ENCODE results near the gene KCNB1. TPM values are rescaled to one million over a fixed set of nuclear protein-coding genes. Genes with fewer than 3 reads are reported as not detected.

Gene KCNB1
- total RNA-seq, 1 experiment from 2014 or later, result 0.09 TPM

GRCh38 chr20:49446080-49446479, 36.4 kb downstream of the KCNB1 start:
- Mint-ChIP-seq H3K27me3 (ENCODE audit: insufficient read depth, unreplicated experiment) (peaks cover 16% of the 10 kb centered on the region), H3K27ac (ENCODE audit: unreplicated experiment) (no peak overlapping the region)

GRCh38 chr20:49445176-49445575, 37.3 kb downstream of the KCNB1 start:
- Mint-ChIP-seq H3K4me3 (ENCODE audit: unreplicated experiment) (no peak overlapping the region), H3K27me3 (ENCODE audit: insufficient read depth, unreplicated experiment) (peaks cover 19% of the 10 kb centered on the region), H3K9me3 (ENCODE audit: unreplicated experiment) (no peaks in the 10 kb centered on the region), H3K36me3 (ENCODE audit: insufficient read depth, unreplicated experiment) (no peaks in the 10 kb centered on the region), H3K27ac (ENCODE audit: unreplicated experiment) (no peak overlapping the region), H3K4me1 (ENCODE audit: low read depth, unreplicated experiment) (no peaks in the 10 kb centered on the region)
- no peaks in the 10 kb centered on the region for H3K36me3 ChIP-seq (ENCODE audit: control insufficient read depth, insufficient read depth, low read length)
- ChIA-PET POLR2A (no interaction called here), CTCF (no interaction called here)
- intact Hi-C loops (cut with micrococcal nuclease; ENCODE audit: unreplicated experiment), result no loop called here
- no peaks in the 10 kb centered on the region for H3K9me3 ChIP-seq
- H3K4me1 ChIP-seq, result no peaks in the 10 kb centered on the region
- no peak for DNase-seq
- BruUV-seq (replicated peaks), result no TSS peak
- no peak overlapping the region for H3K4me3 ChIP-seq (ENCODE audit: low read depth, low read length)
- no peak for TF ChIP-seq CTCF (IDR thresholded peaks at IDR 0.05; ENCODE audit: insufficient read depth in 1 of 2, low read depth in 1 of 2, low read length in 1 of 2, severe bottlenecking in 1 of 2, unreplicated experiment in 1 of 2)
- no peaks in the 10 kb centered on the region for H3K27me3 ChIP-seq (replicated peaks; ENCODE audit: control insufficient read depth, insufficient read depth, low read length)

More at GRCh38 chr20:49446080-49446479, 36.4 kb downstream of the KCNB1 start:
- POLR2A ChIA-PET, result no interaction called here
- intact Hi-C loops (cut with micrococcal nuclease; ENCODE audit: unreplicated experiment), result no loop called here
- DNase-seq, result no peak
- CTCF ChIA-PET, result no interaction called here
- no peaks in the 10 kb centered on the region for H3K36me3 ChIP-seq (ENCODE audit: control insufficient read depth, insufficient read depth, low read length)
- no peak overlapping the region for H3K4me3 Mint-ChIP-seq (ENCODE audit: unreplicated experiment)
- no peaks in the 10 kb centered on the region for H3K4me1 ChIP-seq
- H3K9me3 Mint-ChIP-seq (ENCODE audit: unreplicated experiment), result no peaks in the 10 kb centered on the region
- H3K9me3 ChIP-seq, result no peaks in the 10 kb centered on the region
- BruUV-seq (replicated peaks), result no TSS peak
- no peak for TF ChIP-seq CTCF (IDR thresholded peaks at IDR 0.05; ENCODE audit: insufficient read depth in 1 of 2, low read depth in 1 of 2, low read length in 1 of 2, severe bottlenecking in 1 of 2, unreplicated experiment in 1 of 2)
- H3K4me3 ChIP-seq (ENCODE audit: low read depth, low read length), result no peak overlapping the region
- no peaks in the 10 kb centered on the region for H3K36me3 Mint-ChIP-seq (ENCODE audit: insufficient read depth, unreplicated experiment)
- no peaks in the 10 kb centered on the region for H3K4me1 Mint-ChIP-seq (ENCODE audit: low read depth, unreplicated experiment)
- H3K27me3 ChIP-seq (replicated peaks; ENCODE audit: control insufficient read depth, insufficient read depth, low read length), result no peaks in the 10 kb centered on the region

GRCh38 chr20:49444553-49444990, 37.9 kb downstream of the KCNB1 start:
- Mint-ChIP-seq H3K4me3 (ENCODE audit: unreplicated experiment) (no peak overlapping the region), H3K9me3 (ENCODE audit: unreplicated experiment) (no peaks in the 10 kb centered on the region), H3K36me3 (ENCODE audit: insufficient read depth, unreplicated experiment) (no peaks in the 10 kb centered on the region), H3K27ac (ENCODE audit: unreplicated experiment) (no peak overlapping the region), H3K27me3 (ENCODE audit: insufficient read depth, unreplicated experiment) (peaks cover 25% of the 10 kb centered on the region), H3K4me1 (ENCODE audit: low read depth, unreplicated experiment) (no peaks in the 10 kb centered on the region)
- no TSS peak for BruUV-seq (replicated peaks)
- CTCF ChIA-PET, result no interaction called here
- H3K9me3 ChIP-seq, result no peaks in the 10 kb centered on the region
- no peaks in the 10 kb centered on the region for H3K4me1 ChIP-seq
- no peak for TF ChIP-seq CTCF (IDR thresholded peaks at IDR 0.05; ENCODE audit: insufficient read depth in 1 of 2, low read depth in 1 of 2, low read length in 1 of 2, severe bottlenecking in 1 of 2, unreplicated experiment in 1 of 2)
- POLR2A ChIA-PET, result interaction anchor here (0.5 kb wide), 1 partner anchor 84 kb away, joined by 3 read pairs; no protein-coding TSS in a partner anchor
- no peaks in the 10 kb centered on the region for H3K27me3 ChIP-seq (replicated peaks; ENCODE audit: control insufficient read depth, insufficient read depth, low read length)
- no peaks in the 10 kb centered on the region for H3K36me3 ChIP-seq (ENCODE audit: control insufficient read depth, insufficient read depth, low read length)
- intact Hi-C loops (cut with micrococcal nuclease; ENCODE audit: unreplicated experiment), result no loop called here
- DNase-seq, result no peak
- no peak overlapping the region for H3K4me3 ChIP-seq (ENCODE audit: low read depth, low read length)

Data from Caco-2 (cell line).